GM23248 (cell line): Measurements from ENCODE around the gene NCOA7.

Source experiments
- EZH2 ChIP-seq: fragments of 200-600 bp; sonication (generic); IDR thresholded peaks from 2 replicates; pipeline ENCODE4 v1.6.1; 2018; ENCODE audit warnings: antibody characterized with exemption, mild to moderate bottlenecking; ENCODE audit not compliant: insufficient read depth, poor library complexity, severe bottlenecking
- EZH2phosphoT487 ChIP-seq: fragments of 200-600 bp; sonication (generic); IDR thresholded peaks from 2 replicates; pipeline ENCODE4 v1.6.1; 2018; ENCODE audit warnings: antibody characterized with exemption, moderate library complexity, mild to moderate bottlenecking, low read depth; ENCODE audit not compliant: insufficient read depth

GRCh38 chr6:125797886-125798444, 7.2 kb downstream of the NCOA7 start:
- TF ChIP-seq EZH2 (no peak), EZH2phosphoT487 (no peak)
